GM18951 (cell line): ENCODE results near the gene SSBP4.

Source experiments
- POLR2A ChIP-seq: IDR thresholded peaks from 4 replicates; pipeline ENCODE4 v1.6.1; 2011; ENCODE audit warnings: mild to moderate bottlenecking; ENCODE audit not compliant: insufficient read length, insufficient read depth; ENCODE audit errors: extremely low read depth
- in situ Hi-C: fragments of 300-500 bp; cut with MboI; formaldehyde crosslinking; loops from one replicate; pipeline ENCODE4 v1.12.0; 2022; ENCODE audit warnings: low sequenced_read_pairs, mixed read lengths, inconsistent platforms; ENCODE audit not compliant: unreplicated experiment

Gene SSBP4

GRCh38 chr19:18470787-18471186, 51.6 kb downstream of the SSBP4 start:
- in situ Hi-C loops: no loop called here
- no peak for TF ChIP-seq POLR2A

DNA sequence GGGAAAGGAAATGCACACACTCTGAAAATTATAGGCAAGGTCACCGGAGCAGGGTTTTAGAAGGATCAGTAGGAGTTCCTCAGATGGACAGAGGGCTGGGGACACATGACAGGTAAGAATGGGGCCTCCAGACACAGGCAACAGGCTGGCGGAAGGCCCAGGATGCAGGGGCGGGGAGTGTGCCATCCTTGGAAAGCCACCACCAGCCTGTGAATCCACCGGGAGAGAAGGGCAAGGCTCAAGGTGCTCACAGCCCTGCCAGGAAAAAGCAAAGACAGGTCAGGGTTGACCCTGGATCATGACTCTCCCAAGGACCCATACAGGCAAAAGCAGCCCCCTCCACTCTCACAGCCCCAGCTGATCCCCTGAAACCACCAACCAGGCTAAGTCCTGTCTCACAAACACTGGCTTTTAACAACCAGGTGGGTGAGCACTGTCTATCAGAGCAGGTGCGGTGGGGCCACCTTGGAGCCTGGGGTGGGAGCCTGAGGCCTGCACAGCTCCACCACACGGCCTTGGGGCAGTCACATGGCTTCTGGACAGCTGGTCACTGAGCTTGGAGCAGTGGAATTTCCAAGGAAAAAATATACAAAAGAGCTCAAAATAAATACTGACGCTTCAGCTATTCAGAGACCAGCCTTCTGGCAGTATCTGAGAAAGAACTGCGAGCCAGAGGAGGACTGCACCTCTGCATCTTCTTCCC, 54.0 kb downstream of the SSBP4 start:
- in situ Hi-C loops: no loop called here

DNA sequence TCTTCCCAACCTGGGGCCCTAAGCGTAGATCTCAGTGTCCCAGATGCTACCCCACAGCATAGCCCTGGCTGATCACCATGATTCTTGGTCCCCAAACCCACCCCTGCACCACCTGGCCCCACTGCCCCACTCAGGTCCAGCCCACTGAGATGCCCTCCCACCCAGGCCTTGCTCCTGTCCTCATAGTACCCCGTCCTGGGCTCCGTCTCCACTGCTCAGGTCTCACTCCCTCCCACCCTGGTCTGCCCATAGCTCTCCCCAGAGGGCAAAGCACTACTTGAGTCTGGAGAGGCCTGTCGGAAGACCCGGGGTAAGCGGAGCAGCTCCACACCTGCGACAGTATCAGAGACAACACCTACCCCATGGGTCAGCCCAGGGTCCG, 54.5 kb downstream of the SSBP4 start:
- in situ Hi-C loops: no loop called here
- TF ChIP-seq POLR2A: no peak

More for the DNA sequence above, 54.0 kb downstream of the SSBP4 start:
- TF ChIP-seq POLR2A: no peak

- in situ Hi-C loops: no loop called here
- no peak for TF ChIP-seq POLR2A
Measured at GRCh38 chr19:18474366-18474887, 55.2 kb downstream of the SSBP4 start.

GRCh38 chr19:18475004-18475453, 55.8 kb downstream of the SSBP4 start:
- in situ Hi-C loops: no loop called here
- no peak for TF ChIP-seq POLR2A

DNA sequence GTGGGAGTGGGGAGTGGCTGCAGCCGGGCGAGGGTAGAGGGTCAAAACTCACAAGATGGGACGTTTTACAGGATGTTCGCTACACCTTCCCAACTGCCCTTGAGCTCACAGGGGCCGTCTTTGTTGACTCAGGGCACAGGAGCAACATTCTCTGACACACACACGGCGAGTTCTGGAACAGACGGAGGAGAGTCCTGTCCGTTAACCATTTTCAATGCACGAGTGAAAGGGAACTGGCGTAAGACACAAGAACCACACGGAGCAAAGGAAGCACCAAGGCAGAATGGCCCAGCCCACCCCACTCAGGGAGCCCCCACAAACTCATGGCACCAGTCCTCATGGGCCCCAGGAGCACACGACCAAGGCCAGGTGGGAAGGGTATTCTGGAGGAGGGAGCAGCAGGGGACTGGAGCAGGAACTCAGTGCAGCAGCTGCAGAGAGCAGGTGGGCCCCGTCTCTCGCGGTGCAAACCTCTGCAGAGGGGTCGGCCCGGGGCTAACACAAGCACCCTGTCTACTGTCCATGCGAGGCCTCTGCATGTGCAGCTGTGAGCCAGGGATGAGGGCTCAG, 56.6 kb downstream of the SSBP4 start:
- no peak for TF ChIP-seq POLR2A
- in situ Hi-C loops: no loop called here

DNA sequence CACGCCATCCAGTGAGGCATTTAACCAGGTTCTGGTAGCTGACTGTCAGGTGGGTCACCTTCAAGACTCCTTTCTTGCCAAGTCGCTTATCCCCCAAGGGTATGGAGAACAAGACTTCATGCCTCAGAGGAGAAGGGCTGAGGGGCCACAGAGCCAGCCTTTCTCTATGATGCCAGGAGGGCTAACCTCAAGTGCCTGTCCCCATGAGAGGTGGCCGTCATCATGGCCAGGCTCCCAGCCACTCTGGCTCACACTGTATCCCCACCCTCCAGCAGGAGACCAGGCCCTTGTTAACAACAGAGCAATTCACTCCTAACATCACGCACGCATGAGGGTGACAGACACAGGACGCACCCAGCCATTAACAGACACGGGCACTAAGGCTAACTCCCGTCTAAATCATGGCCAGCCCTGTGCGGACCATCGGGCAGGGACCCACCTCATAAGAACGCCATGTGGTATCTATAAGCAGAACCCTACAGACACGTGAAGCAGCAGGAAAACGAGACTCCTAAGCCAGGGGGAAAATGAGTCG, 57.4 kb downstream of the SSBP4 start:
- no peak for TF ChIP-seq POLR2A

DNA sequence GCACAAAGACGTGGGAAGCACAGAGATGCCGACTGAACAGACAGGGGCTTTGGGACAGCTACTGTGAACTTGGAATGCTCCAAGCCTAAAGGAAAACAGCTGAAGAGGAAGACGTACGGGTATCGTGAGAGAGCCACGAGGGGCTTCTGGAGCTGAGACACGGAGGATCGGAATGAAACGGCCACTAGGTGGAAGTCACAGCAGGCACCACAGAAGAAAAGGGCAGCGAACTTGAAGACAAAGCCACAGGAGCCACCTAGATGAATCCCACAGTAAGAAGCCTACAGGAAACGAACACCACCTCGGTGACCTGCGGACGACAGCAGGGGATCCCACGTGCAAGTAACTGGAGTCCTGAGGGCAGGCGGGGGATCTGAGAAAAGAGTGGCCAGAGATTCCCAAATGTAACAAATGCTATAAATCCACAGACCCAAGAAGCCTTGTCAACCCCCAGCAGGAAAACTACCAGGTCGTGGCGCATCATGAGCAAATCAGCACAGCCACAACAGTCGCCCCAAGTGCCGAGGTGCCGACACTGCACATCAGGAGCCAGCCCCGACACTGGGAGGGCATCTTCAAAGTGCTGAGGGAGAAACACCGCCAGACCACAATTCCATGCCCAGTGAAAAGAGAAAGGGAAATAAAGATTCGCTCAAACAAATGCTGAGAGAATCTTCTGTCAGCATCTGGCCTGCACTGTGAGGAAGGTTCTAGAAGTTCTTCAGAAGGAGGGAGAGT, 58.0 kb downstream of the SSBP4 start:
- in situ Hi-C loops: no loop called here

More for the DNA sequence above, 57.4 kb downstream of the SSBP4 start:
- in situ Hi-C loops: no loop called here

GRCh38 chr19:18477974-18478373, 58.8 kb downstream of the SSBP4 start:
- in situ Hi-C loops: no loop called here
- no peak for TF ChIP-seq POLR2A

More for the DNA sequence above, 58.0 kb downstream of the SSBP4 start:
- TF ChIP-seq POLR2A: no peak

DNA sequence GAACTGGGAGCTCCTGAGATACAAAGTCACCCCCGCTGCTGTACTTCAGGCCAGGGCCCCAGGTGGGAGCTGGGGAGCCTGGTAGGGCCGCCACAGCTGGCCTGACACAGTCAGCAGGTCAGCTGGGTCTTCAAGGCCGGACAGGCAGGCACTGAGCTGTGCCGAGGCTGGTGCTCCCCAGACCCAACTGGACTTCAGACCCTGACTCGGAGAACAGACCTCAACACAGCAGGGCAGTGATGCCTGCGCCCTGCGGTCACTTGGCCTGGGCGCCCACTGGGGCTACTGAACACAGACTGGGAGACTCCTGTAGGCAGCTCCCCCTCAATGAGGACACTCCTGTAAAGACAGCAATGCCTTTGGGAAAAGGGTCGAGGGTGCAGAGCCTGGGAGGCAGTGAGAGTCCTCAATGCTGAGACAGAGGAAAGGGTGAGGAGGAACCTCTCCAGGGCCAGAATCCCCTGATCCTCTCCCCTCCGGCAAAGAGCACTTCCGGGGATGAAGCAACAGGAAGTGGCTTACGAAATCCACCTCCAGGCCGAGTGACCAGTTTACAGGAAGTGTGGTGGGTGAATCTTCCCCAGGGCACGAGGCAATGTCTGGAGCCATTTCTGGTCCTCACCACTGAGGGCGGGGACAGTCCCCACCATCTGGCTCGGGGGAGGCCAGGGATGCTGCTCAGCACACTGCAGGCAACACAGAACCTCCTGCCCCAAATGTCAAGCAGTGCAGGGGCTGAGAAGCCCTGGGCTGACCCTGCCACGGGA, 59.5 kb downstream of the SSBP4 start:
- in situ Hi-C loops: no loop called here
- TF ChIP-seq POLR2A: peak; percentile 24

DNA sequence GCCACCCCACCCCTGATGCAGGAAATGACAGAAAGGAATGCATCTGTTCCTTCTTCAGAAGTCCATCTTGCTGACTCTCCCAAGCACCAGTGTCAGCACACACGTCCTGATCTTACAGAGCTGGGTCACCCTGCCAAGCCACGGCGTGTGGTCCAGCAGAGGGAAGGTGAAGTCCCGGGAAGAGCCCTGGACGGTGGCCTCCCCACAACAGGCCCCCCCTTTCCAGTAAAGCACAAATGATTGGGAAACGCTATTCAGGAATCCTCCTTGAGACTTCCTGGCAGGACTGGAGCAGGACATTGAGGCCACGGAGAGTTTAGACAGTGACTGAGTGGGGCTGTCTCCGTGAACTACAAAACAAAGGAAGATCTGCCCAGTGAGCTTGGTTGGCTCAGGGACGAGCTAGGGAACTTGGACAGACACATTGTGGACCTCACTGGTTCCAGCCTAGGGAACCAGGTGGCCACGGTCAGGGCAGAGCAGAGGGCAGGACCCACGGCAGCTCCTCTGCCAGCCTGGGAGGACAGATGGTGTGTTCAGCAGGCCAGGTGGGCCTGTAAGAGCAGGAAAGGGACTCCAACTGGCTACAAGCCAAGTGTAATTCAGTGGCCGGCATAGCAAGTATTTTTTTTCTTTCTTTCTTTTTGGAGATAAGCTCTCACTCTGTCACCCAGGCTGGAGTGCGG, 61.0 kb downstream of the SSBP4 start:
- in situ Hi-C loops: no loop called here
- TF ChIP-seq POLR2A: no peak
